Measurements from ENCODE around the gene CREB3. TPM values are rescaled to one million over a fixed set of nuclear protein-coding genes. Genes with fewer than 3 reads are reported as not detected.

Gene CREB3
- polyA plus RNA-seq, 1 donor from 2014 or later, result 88.4 TPM

- H3K4me2 ChIP-seq (ENCODE audit: low read length), result no peak overlapping the region
- H3K36me3 ChIP-seq (ENCODE audit: insufficient read depth, low read length), result no peaks in the 10 kb centered on the region
- no peak overlapping the region for H3K27ac ChIP-seq (ENCODE audit: low read length)
- no peak overlapping the region for H2AFZ ChIP-seq (ENCODE audit: low read depth, low read length)
- no peaks in the 10 kb centered on the region for H3F3A ChIP-seq (ENCODE audit: insufficient read depth, low read length, poor library complexity, severe bottlenecking)
- H3K9me3 ChIP-seq (ENCODE audit: low read length), result no peaks in the 10 kb centered on the region
- TF ChIP-seq CTCF (IDR thresholded peaks at IDR 0.05; ENCODE audit: poor library complexity, severe bottlenecking) (no peak), TAF1 (IDR thresholded peaks at IDR 0.05; ENCODE audit: low read depth) (no peak), EZH2 (IDR thresholded peaks at IDR 0.05; ENCODE audit: borderline replicate concordance, insufficient read depth, low read length, poor library complexity, severe bottlenecking) (no peak), RAD21 (conservative IDR thresholded peaks at IDR 0.05) (no peak), MXI1 (conservative IDR thresholded peaks at IDR 0.05; ENCODE audit: poor library complexity, severe bottlenecking) (no peak), EP300 (conservative IDR thresholded peaks at IDR 0.05; ENCODE audit: poor library complexity, severe bottlenecking) (no peak), SMC3 (conservative IDR thresholded peaks at IDR 0.05; ENCODE audit: poor library complexity) (no peak), REST (IDR thresholded peaks at IDR 0.05; ENCODE audit: borderline replicate concordance) (no peak), POLR2AphosphoS5 (IDR thresholded peaks at IDR 0.05) (no peak)
- no peak overlapping the region for H3K9ac ChIP-seq (ENCODE audit: low read length)
- H3K27me3 ChIP-seq (ENCODE audit: insufficient read depth, low read depth, low read length), result peaks cover 26% of the 10 kb centered on the region
- no peaks in the 10 kb centered on the region for H3K9me2 ChIP-seq (ENCODE audit: insufficient read depth, low read length)
- H3K79me2 ChIP-seq (replicated peaks; ENCODE audit: insufficient read depth, low read length), result no peaks in the 10 kb centered on the region
- H3K4me3 ChIP-seq (ENCODE audit: low read length), result no peak overlapping the region
- H4K20me1 ChIP-seq (ENCODE audit: insufficient read depth), result no peaks in the 10 kb centered on the region
Observed at GRCh38 chr9:35686222-35687203, 46.0 kb upstream of the CREB3 start.

GRCh38 chr9:35687306-35687705 is 45.2 kb upstream of the CREB3 start:
- Histone ChIP-seq H3K27me3 (ENCODE audit: insufficient read depth, low read depth, low read length) (peaks cover 27% of the 10 kb centered on the region), H3K9me2 (ENCODE audit: insufficient read depth, low read length) (no peaks in the 10 kb centered on the region), H3K9ac (ENCODE audit: low read length) (no peak overlapping the region), H3K9me3 (ENCODE audit: low read length) (no peaks in the 10 kb centered on the region), H3K79me2 (replicated peaks; ENCODE audit: insufficient read depth, low read length) (no peaks in the 10 kb centered on the region), H2AFZ (ENCODE audit: low read depth, low read length) (no peak overlapping the region), H3F3A (ENCODE audit: insufficient read depth, low read length, poor library complexity, severe bottlenecking) (no peaks in the 10 kb centered on the region), H3K36me3 (ENCODE audit: insufficient read depth, low read length) (no peaks in the 10 kb centered on the region), H3K4me2 (ENCODE audit: low read length) (no peak overlapping the region), H3K27ac (ENCODE audit: low read length) (no peak overlapping the region), H3K4me3 (ENCODE audit: low read length) (no peak overlapping the region), H4K20me1 (ENCODE audit: insufficient read depth) (no peaks in the 10 kb centered on the region)
- TF ChIP-seq REST (IDR thresholded peaks at IDR 0.05; ENCODE audit: borderline replicate concordance) (no peak), SMC3 (conservative IDR thresholded peaks at IDR 0.05; ENCODE audit: poor library complexity) (no peak), RAD21 (conservative IDR thresholded peaks at IDR 0.05) (no peak), MXI1 (conservative IDR thresholded peaks at IDR 0.05; ENCODE audit: poor library complexity, severe bottlenecking) (no peak), TAF1 (IDR thresholded peaks at IDR 0.05; ENCODE audit: low read depth) (no peak), EZH2 (IDR thresholded peaks at IDR 0.05; ENCODE audit: borderline replicate concordance, insufficient read depth, low read length, poor library complexity, severe bottlenecking) (no peak), CTCF (IDR thresholded peaks at IDR 0.05; ENCODE audit: poor library complexity, severe bottlenecking) (no peak), POLR2AphosphoS5 (IDR thresholded peaks at IDR 0.05) (no peak), EP300 (conservative IDR thresholded peaks at IDR 0.05; ENCODE audit: poor library complexity, severe bottlenecking) (no peak)

Data from neural cell (in vitro differentiated cells).